ENCODE results near the gene CAB39.
"Not testable (repeated sequence)": the region's sequence is repeated elsewhere in the genome, so short reads cannot be mapped to it uniquely, and the experiment has no call there.

Gene CAB39

GRCh38 chr2:230693411-230693810 is 19.2 kb upstream of the CAB39 start:
- H3K27ac ChIP-seq = no peak overlapping the region
- no peak for TF ChIP-seq ZFX (IDR thresholded peaks at IDR 0.05; ENCODE audit: borderline replicate concordance)
- TF ChIP-seq, protein P1, sequence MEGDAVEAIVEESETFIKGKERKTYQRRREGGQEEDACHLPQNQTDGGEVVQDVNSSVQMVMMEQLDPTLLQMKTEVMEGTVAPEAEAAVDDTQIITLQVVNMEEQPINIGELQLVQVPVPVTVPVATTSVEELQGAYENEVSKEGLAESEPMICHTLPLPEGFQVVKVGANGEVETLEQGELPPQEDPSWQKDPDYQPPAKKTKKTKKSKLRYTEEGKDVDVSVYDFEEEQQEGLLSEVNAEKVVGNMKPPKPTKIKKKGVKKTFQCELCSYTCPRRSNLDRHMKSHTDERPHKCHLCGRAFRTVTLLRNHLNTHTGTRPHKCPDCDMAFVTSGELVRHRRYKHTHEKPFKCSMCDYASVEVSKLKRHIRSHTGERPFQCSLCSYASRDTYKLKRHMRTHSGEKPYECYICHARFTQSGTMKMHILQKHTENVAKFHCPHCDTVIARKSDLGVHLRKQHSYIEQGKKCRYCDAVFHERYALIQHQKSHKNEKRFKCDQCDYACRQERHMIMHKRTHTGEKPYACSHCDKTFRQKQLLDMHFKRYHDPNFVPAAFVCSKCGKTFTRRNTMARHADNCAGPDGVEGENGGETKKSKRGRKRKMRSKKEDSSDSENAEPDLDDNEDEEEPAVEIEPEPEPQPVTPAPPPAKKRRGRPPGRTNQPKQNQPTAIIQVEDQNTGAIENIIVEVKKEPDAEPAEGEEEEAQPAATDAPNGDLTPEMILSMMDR (IDR thresholded peaks at IDR 0.05) = no peak

DNA sequence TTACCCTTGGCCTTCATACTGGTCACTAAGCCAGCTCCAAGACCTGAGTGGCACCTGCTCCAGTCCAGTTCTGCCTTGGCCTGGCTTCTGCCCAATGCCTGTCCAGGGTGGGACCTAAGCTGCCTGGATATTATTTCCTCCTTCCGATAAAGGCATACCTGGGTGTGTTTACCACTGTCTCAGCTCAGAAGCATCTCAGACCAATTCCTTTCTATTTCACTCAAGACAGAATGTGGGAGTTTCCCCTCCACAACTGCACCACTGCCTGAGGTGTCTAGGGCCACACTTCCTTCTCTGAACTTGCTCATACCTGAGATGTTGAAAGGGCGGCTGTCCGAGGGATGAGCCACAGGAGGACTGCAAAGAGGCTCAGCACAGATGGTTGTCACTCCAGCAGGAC is 18.4 kb upstream of the CAB39 start:
- TF ChIP-seq, protein P1 (IDR thresholded peaks at IDR 0.05) = no peak
- no peak for TF ChIP-seq ZFX (IDR thresholded peaks at IDR 0.05; ENCODE audit: borderline replicate concordance)

GRCh38 chr2:230695551-230695950 is 17.1 kb upstream of the CAB39 start:
- H3K27ac ChIP-seq = no peak overlapping the region
- TF ChIP-seq, protein P1 (IDR thresholded peaks at IDR 0.05) = no peak
- no peak for TF ChIP-seq ZFX (IDR thresholded peaks at IDR 0.05; ENCODE audit: borderline replicate concordance)

More for the DNA sequence above, 18.4 kb upstream of the CAB39 start:
- H3K27ac ChIP-seq = no peak overlapping the region

DNA sequence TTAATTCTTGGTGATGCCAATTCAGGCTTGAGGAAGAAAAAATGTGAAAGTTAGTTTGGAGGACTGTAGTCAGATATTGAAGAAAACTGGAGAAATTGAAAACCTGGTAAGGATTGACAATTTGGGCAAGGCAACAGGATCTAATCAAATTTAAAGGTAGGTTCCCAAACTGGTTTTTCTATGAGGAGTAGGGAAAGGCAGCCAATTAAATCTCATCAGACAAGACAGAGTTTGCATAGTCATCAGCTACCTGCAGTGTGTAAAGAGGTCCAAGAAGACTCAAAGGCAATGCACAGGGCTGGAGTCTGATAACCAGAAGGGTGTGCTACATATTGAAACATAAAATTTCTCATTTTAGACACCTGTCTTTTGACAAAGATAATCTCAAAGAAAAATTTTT is 16.0 kb upstream of the CAB39 start:
- TF ChIP-seq, protein P1 (IDR thresholded peaks at IDR 0.05) = no peak
- no peak for TF ChIP-seq ZFX (IDR thresholded peaks at IDR 0.05; ENCODE audit: borderline replicate concordance)

GRCh38 chr2:230697676-230698075 is 15.0 kb upstream of the CAB39 start:
- no peak overlapping the region for H3K27ac ChIP-seq
- TF ChIP-seq ZFX (IDR thresholded peaks at IDR 0.05; ENCODE audit: borderline replicate concordance) = no peak
- TF ChIP-seq, protein P1 (IDR thresholded peaks at IDR 0.05) = no peak

More for the DNA sequence above, 16.0 kb upstream of the CAB39 start:
- H3K27ac ChIP-seq = no peak overlapping the region

GRCh38 chr2:230698753-230699152 is 13.9 kb upstream of the CAB39 start:
- not testable (repeated sequence) for H3K27ac ChIP-seq

- no peak for TF ChIP-seq ZFX (IDR thresholded peaks at IDR 0.05; ENCODE audit: borderline replicate concordance)
- TF ChIP-seq, protein P1 (IDR thresholded peaks at IDR 0.05) = no peak
- no peak overlapping the region for H3K27ac ChIP-seq
These were observed 12.2 kb upstream of the CAB39 start for GRCh38 chr2:230700447-230700846.

GRCh38 chr2:230701308-230701707 is 11.3 kb upstream of the CAB39 start:
- H3K27ac ChIP-seq = no peak overlapping the region
- TF ChIP-seq ZFX (IDR thresholded peaks at IDR 0.05; ENCODE audit: borderline replicate concordance) = no peak
- TF ChIP-seq, protein P1 (IDR thresholded peaks at IDR 0.05) = no peak

GRCh38 chr2:230702457-230702856 is 10.2 kb upstream of the CAB39 start:
- H3K27ac ChIP-seq = not testable (repeated sequence)
